Right atrium auricular region (tissue), 2 donors: ENCODE results near the gene ARFGAP1. TPM values are rescaled to one million over a fixed set of nuclear protein-coding genes. Genes with fewer than 3 reads are reported as not detected.

Experiments
- DNase-seq: peaks from one replicate; pipeline ENCODE4 v3.0.0-alpha.2; 2019; ENCODE audit warnings: low spot score
- H3K27ac ChIP-seq, 2 donors: fragments of 200-600 bp; sonication (generic); 1 replicate in 1 of 2; 2 replicates in 1 of 2; pipeline ENCODE4 v1.5.1; 2016 to 2019
- H3K27me3 ChIP-seq, 2 donors: fragments of 200-600 bp; sonication (generic); one replicate each; pipeline versions ENCODE4 v1.5.1 to v1.6.0; 2017 to 2019
- H3K36me3 ChIP-seq: fragments of 200-600 bp; sonication (generic); one replicate; pipeline ENCODE4 v1.5.1; 2016
- H3K4me1 ChIP-seq, 2 donors: fragments of 200-600 bp; sonication (generic); one replicate each; pipeline versions ENCODE4 v1.5.1 to v1.6.0; 2017 to 2019
- H3K4me3 ChIP-seq, 2 donors: fragments of 200-600 bp; sonication (generic); 1 replicate in 1 of 2; 2 replicates in 1 of 2; pipeline ENCODE4 v1.5.1; 2017 to 2019; ENCODE audit warnings: mild to moderate bottlenecking in 1 of 2, moderate library complexity in 1 of 2
- H3K9me3 ChIP-seq, 2 donors: fragments of 200-600 bp; sonication (generic); one replicate each; pipeline ENCODE4 v1.5.1; 2019
- CTCF ChIP-seq, 2 donors: fragments of 200-600 bp; sonication (generic); IDR thresholded peaks; one replicate each; pipeline ENCODE4 v1.5.1; 2019; ENCODE audit warnings: antibody characterized with exemption in 2 of 2
- total RNA-seq, 2 donors: library from RNA; depleted of rRNA; stranded (reverse); fragments of >200 nt; gene quantifications; one replicate each; pipeline ENCODE4 v1.1.0, GENCODE V29; 2016

The ARFGAP1 gene
- total RNA-seq, 2 donors from 2014 or later = 19.1 to 20.7 TPM

- no peak for DNase-seq
Observed at GRCh38 chr20:63314566-63315239, 42.1 kb downstream of the ARFGAP1 start.

GRCh38 chr20:63315240-63315689, 42.7 kb downstream of the ARFGAP1 start:
- no peak overlapping the region for H3K4me3 ChIP-seq
- no peaks in the 10 kb centered on the region for H3K27me3 ChIP-seq
- TF ChIP-seq CTCF (IDR thresholded peaks at IDR 0.05) = no peak
- H3K4me1 ChIP-seq = no peaks in the 10 kb centered on the region
- no peak overlapping the region for H3K27ac ChIP-seq
- H3K9me3 ChIP-seq = no peaks in the 10 kb centered on the region
- no peaks in the 10 kb centered on the region for H3K36me3 ChIP-seq
- no peak for DNase-seq

More at GRCh38 chr20:63314566-63315239, 42.1 kb downstream of the ARFGAP1 start:
- peaks cover 0 to under 1% of the 10 kb centered on the region in 2 donors for H3K4me1 ChIP-seq
- H3K9me3 ChIP-seq = no peaks in the 10 kb centered on the region
- H3K27ac ChIP-seq = no peak overlapping the region
- H3K4me3 ChIP-seq = no peak overlapping the region
- H3K36me3 ChIP-seq = no peaks in the 10 kb centered on the region
- TF ChIP-seq CTCF (IDR thresholded peaks at IDR 0.05) = no peak
- no peaks in the 10 kb centered on the region for H3K27me3 ChIP-seq

GRCh38 chr20:63315731-63316491, 43.3 kb downstream of the ARFGAP1 start:
- no peak overlapping the region for H3K27ac ChIP-seq
- no peaks in the 10 kb centered on the region for H3K36me3 ChIP-seq
- H3K4me3 ChIP-seq = no peak overlapping the region
- no peaks in the 10 kb centered on the region for H3K9me3 ChIP-seq
- no peak for TF ChIP-seq CTCF (IDR thresholded peaks at IDR 0.05)
- peaks cover 0 to 4% of the 10 kb centered on the region in 2 donors for H3K4me1 ChIP-seq
- no peaks in the 10 kb centered on the region for H3K27me3 ChIP-seq
- DNase-seq = no peak

- Histone ChIP-seq H3K27ac (no peak overlapping the region), H3K9me3 (no peaks in the 10 kb centered on the region), H3K4me1 (peaks cover 0 to 11% of the 10 kb centered on the region in 2 donors), H3K27me3 (no peaks in the 10 kb centered on the region), H3K36me3 (no peaks in the 10 kb centered on the region), H3K4me3 (no peak overlapping the region)
- no peak for TF ChIP-seq CTCF (IDR thresholded peaks at IDR 0.05)
- no peak for DNase-seq
Observed at GRCh38 chr20:63316502-63316921, 43.9 kb downstream of the ARFGAP1 start.

GRCh38 chr20:63317061-63317460, 44.4 kb downstream of the ARFGAP1 start:
- DNase-seq = no peak
- H3K4me3 ChIP-seq = no peak overlapping the region
- H3K36me3 ChIP-seq = no peaks in the 10 kb centered on the region
- no peaks in the 10 kb centered on the region for H3K27me3 ChIP-seq
- no peak overlapping the region for H3K27ac ChIP-seq
- H3K4me1 ChIP-seq = peaks cover 0 to 15% of the 10 kb centered on the region in 2 donors
- no peak for TF ChIP-seq CTCF (IDR thresholded peaks at IDR 0.05)
- no peaks in the 10 kb centered on the region for H3K9me3 ChIP-seq
